ENCODE data around the gene FAM171A1. TPM values are rescaled to one million over a fixed set of nuclear protein-coding genes. Genes with fewer than 3 reads are reported as not detected.

The FAM171A1 gene
- total and polyA plus RNA-seq, 2 of the 13 experiments (the other 11 are each of a cell fraction or from before 2014, with no cell fraction given): 21.5 to 34.7 TPM

GRCh38 chr10:15370212-15370855 lies 755 bp downstream of the FAM171A1 start (continued):
- TF ChIP-seq, protein P1, sequence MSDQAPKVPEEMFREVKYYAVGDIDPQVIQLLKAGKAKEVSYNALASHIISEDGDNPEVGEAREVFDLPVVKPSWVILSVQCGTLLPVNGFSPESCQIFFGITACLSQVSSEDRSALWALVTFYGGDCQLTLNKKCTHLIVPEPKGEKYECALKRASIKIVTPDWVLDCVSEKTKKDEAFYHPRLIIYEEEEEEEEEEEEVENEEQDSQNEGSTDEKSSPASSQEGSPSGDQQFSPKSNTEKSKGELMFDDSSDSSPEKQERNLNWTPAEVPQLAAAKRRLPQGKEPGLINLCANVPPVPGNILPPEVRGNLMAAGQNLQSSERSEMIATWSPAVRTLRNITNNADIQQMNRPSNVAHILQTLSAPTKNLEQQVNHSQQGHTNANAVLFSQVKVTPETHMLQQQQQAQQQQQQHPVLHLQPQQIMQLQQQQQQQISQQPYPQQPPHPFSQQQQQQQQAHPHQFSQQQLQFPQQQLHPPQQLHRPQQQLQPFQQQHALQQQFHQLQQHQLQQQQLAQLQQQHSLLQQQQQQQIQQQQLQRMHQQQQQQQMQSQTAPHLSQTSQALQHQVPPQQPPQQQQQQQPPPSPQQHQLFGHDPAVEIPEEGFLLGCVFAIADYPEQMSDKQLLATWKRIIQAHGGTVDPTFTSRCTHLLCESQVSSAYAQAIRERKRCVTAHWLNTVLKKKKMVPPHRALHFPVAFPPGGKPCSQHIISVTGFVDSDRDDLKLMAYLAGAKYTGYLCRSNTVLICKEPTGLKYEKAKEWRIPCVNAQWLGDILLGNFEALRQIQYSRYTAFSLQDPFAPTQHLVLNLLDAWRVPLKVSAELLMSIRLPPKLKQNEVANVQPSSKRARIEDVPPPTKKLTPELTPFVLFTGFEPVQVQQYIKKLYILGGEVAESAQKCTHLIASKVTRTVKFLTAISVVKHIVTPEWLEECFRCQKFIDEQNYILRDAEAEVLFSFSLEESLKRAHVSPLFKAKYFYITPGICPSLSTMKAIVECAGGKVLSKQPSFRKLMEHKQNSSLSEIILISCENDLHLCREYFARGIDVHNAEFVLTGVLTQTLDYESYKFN (CRISPR knock-in tag; conservative IDR thresholded peaks at IDR 0.05): no peak
- TF ChIP-seq ZNF792 (CRISPR knock-in tag; IDR thresholded peaks at IDR 0.05) (no peak), POGK (CRISPR knock-in tag; conservative IDR thresholded peaks at IDR 0.05) (no peak), ELF3 (CRISPR knock-in tag; IDR thresholded peaks at IDR 0.05) (no peak), MXD1 (CRISPR knock-in tag; IDR thresholded peaks at IDR 0.05) (no peak), ZFX (CRISPR knock-in tag; IDR thresholded peaks at IDR 0.05; ENCODE audit: low read depth) (no peak), ZFP41 (CRISPR knock-in tag; IDR thresholded peaks at IDR 0.05; ENCODE audit: borderline replicate concordance) (no peak), NONO (IDR thresholded peaks at IDR 0.05) (no peak), NONO (CRISPR knock-in tag; conservative IDR thresholded peaks at IDR 0.05) (no peak), JARID2 (CRISPR knock-in tag; IDR thresholded peaks at IDR 0.05; ENCODE audit: insufficient replicate concordance) (no peak), SMC3 (IDR thresholded peaks at IDR 0.05; ENCODE audit: low read length) (no peak), TCF7 (IDR thresholded peaks at IDR 0.05; ENCODE audit: low read depth) (no peak), ZNF343 (CRISPR knock-in tag; IDR thresholded peaks at IDR 0.05) (no peak), RBFOX2 (IDR thresholded peaks at IDR 0.05; ENCODE audit: low read depth, low read length) (peak; percentile 60), CSRNP2 (CRISPR knock-in tag; conservative IDR thresholded peaks at IDR 0.05; ENCODE audit: low read depth) (no peak), ZNF687 (CRISPR knock-in tag; IDR thresholded peaks at IDR 0.05) (peak; percentile 37; the same call in 1 of the 2 replicates), ZNF468 (CRISPR knock-in tag; IDR thresholded peaks at IDR 0.05) (no peak), HNRNPH1 (optimal IDR thresholded peaks at IDR 0.05; ENCODE audit: low read depth, low read length) (no peak)
